Endothelial cell of umbilical vein (primary cell): ENCODE measurements around the gene DHRS11.

Source experiments
- CTCF ChIP-seq, 2 donors: IDR thresholded peaks; 1 replicate in 1 of 2; 2 replicates in 1 of 2; pipeline ENCODE4 v1.5.1; 2011; ENCODE audit warnings: low read length in 2 of 2, mild to moderate bottlenecking in 2 of 2, moderate library complexity in 2 of 2, control low read depth in 1 of 2, inconsistent platforms in 1 of 2, low read depth in 1 of 2; ENCODE audit not compliant: insufficient read depth in 1 of 2; ENCODE audit errors: extremely low read depth in 1 of 2
- POLR2A ChIP-seq: IDR thresholded peaks from 2 replicates; pipeline ENCODE4 v1.6.1; 2012; ENCODE audit warnings: low read depth, mild to moderate bottlenecking, control low read depth, low read length
- POLR2AphosphoS5 ChIP-seq: IDR thresholded peaks from 2 replicates; pipeline ENCODE4 v1.6.1; 2012; ENCODE audit warnings: low read depth, mild to moderate bottlenecking, control low read depth, low read length, moderate library complexity; ENCODE audit not compliant: insufficient read depth

- no peak for TF ChIP-seq CTCF (IDR thresholded peaks at IDR 0.05; ENCODE audit: extremely low read depth in 1 of 2, insufficient read depth in 1 of 2, low read depth in 1 of 2, low read length in 2 of 2)
- TF ChIP-seq POLR2A, result no peak
- no peak for TF ChIP-seq POLR2AphosphoS5
These were observed 6.4 kb downstream of the DHRS11 start for GRCh38 chr17:36597866-36598777.
